Epithelial cell of proximal tubule (primary cell): ENCODE results near the gene TAB2. TPM values are rescaled to one million over a fixed set of nuclear protein-coding genes. Genes with fewer than 3 reads are reported as not detected.

ENCODE experiments used
- DNase-seq: peaks from one replicate; pipeline ENCODE4 v3.0.0-alpha.2; 2011; ENCODE audit warnings: low read depth
- H3K4me3 ChIP-seq: 2 replicates; pipeline ENCODE4 v1.5.1; 2011; ENCODE audit warnings: low read depth, mild to moderate bottlenecking, low read length
- total RNA-seq: library from RNA; depleted of rRNA; stranded (reverse); fragments of >200 nt; gene quantifications from 2 replicates; pipeline ENCODE4 v1.2.3, GENCODE V29; 2015
- TF ChIP-seq, protein P1 (sequence below): conservative IDR thresholded peaks from 2 replicates; pipeline ENCODE4 v1.5.1; 2012; ENCODE audit warnings: low read depth, mild to moderate bottlenecking, low read length

TAB2 gene
- total RNA-seq, 1 donor from 2014 or later: 18.7 TPM

DNA sequence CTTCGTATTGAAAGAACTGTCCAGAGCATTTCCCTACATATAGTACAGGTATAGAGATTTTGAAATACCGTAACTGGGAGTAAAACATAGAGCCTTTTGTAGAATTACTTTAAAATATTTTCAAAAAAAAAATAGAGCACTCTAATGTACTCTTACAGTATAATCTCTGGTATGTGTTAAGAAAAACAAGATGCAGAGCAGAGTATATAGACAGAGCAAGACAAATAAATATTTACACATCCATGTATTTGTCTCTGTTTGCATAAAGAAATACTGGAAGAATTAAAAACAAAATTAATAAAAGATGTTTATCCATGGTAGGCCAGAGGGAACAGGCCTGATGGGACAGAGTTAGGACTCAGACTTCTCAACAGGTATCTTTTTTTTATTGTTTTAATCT lies 54.5 kb downstream of the TAB2 start:
- no peak overlapping the region for H3K4me3 ChIP-seq
- no peak for DNase-seq
- TF ChIP-seq, protein P1, sequence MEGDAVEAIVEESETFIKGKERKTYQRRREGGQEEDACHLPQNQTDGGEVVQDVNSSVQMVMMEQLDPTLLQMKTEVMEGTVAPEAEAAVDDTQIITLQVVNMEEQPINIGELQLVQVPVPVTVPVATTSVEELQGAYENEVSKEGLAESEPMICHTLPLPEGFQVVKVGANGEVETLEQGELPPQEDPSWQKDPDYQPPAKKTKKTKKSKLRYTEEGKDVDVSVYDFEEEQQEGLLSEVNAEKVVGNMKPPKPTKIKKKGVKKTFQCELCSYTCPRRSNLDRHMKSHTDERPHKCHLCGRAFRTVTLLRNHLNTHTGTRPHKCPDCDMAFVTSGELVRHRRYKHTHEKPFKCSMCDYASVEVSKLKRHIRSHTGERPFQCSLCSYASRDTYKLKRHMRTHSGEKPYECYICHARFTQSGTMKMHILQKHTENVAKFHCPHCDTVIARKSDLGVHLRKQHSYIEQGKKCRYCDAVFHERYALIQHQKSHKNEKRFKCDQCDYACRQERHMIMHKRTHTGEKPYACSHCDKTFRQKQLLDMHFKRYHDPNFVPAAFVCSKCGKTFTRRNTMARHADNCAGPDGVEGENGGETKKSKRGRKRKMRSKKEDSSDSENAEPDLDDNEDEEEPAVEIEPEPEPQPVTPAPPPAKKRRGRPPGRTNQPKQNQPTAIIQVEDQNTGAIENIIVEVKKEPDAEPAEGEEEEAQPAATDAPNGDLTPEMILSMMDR: no peak

DNA sequence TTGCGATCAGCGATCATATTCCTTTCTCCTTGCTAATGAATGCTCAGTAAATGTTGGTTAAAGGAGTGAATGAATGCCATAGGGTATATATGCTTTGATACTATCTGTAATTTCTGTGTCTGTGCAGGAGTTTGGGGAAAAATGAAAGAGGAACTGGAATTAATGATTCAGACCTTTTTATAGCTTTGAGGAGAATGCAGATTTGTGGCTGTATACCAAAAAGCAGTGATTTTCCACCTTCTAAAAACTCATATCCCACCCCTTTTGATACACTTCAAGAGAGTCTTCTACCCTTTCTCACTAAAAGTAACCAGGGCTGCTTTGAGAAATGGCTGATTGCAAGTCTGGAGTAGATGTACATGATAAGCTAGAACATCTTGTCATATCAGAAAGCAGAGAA lies 56.0 kb downstream of the TAB2 start:
- TF ChIP-seq, protein P1: no peak
- H3K4me3 ChIP-seq: no peak overlapping the region
- no peak for DNase-seq

DNA sequence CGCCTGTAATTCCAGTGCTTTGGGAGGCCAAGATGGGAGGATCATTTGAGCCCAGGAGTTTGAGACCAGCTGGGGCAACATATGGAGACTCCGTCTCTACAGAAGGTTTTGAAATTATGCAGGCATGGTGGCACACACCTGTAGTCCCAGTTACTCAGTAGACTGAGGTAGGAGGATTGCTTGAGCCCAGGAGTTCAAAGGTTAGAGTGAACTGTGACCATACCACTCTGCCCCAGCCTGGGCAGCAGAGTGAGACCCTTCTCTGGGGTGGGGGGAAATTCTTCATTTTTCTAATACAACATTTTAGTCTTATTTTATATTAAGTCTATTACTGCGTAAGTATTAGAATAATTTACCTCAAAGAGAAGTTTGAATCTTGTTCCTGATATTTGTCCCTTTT lies 62.5 kb downstream of the TAB2 start:
- H3K4me3 ChIP-seq: no peak overlapping the region
- DNase-seq: no peak
- TF ChIP-seq, protein P1: no peak

DNA sequence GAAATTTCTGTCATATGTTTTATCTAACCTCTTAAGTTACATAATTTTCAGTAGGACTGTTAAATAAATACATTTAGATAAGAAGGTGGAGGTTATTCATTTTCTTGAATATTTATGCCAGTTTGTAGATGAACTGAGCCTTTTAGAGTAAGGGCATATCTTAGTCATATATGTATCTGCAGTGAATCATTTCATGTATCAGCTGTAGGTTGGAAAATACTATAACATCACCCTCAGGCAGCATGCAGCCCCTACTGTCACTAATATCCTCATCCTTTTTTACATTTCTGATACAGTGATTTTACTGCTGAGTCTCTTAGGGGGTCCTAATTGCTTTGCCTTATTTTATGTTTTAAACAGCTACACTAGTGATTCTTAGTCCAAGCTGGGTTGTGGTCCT lies 63.0 kb downstream of the TAB2 start:
- H3K4me3 ChIP-seq: no peak overlapping the region
- DNase-seq: no peak
- TF ChIP-seq, protein P1: no peak

DNA sequence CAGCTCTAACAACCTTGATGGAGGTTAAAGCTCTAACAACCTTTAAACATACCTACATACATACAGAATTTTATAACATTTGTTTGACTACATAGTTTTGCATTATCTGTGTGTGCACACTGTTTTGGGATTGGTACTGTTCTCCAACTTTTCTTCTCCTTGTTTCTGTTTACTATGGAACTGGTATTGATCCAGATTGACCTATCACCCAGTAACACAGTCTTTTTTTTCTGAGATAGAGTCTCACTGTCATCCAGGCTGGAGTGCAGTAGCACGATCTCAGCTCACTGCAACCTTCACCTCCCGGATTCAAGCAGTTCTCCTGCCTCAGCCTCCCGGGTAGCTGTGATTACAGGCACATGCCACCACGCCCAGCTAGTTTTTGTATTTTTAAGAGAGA lies 65.9 kb downstream of the TAB2 start:
- DNase-seq: no peak
- TF ChIP-seq, protein P1: no peak
- H3K4me3 ChIP-seq: no peak overlapping the region

DNA sequence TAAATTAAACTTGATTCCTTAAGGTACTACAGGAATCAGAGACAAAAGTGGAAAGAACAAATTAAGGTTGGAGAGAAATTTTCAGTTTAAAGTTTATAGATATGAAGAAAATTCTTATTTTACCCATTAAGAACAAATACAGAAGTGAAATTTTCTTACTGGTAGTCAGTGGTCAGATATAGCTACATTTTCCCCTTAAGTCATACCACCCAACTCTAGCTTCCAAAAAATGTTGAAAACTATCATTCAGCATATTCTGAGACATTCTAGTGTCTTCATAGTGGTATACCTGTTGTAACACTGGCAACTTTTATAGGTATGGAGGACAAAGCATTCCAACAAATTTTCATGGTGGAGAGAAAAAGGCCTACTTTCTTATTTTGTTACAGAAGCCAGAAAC lies 67.0 kb downstream of the TAB2 start:
- TF ChIP-seq, protein P1: no peak
- DNase-seq: no peak
- no peak overlapping the region for H3K4me3 ChIP-seq

DNA sequence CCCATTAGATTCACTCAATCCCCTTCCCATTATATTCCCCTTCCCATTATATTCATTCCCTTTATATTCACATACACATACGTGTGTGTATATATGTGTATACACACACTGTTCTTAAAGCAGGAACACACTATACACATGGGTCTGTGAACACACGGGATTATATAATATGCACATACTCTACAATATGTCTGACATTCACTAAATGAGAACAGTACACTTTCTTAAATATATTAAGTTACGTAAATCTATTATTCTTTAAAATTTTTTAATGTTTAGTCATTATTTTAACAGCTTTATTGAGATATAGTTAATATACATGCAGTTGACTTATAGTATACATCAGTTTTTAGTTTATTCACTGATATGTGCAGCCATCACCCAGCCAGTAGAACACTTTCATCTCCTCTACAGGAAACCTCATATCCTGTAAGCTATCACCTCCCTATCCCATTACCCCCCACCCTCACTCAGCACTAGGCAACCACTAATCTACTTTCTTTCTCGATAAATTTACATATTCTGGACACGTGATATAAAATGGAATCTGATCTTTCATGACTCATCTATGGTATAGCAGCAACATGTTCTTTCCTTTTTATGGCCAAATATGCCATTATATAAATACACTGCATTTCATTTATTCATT lies 68.6 kb downstream of the TAB2 start:
- no peak for DNase-seq
- no peak overlapping the region for H3K4me3 ChIP-seq
- TF ChIP-seq, protein P1: no peak
